ENCODE results near the gene FURIN.

- TF ChIP-seq ISL1 (CRISPR knock-in tag; IDR thresholded peaks at IDR 0.05) (no peak), ESRRG (CRISPR knock-in tag; IDR thresholded peaks at IDR 0.05) (no peak), ZNF70 (CRISPR knock-in tag; IDR thresholded peaks at IDR 0.05) (no peak), PPARA (CRISPR knock-in tag; IDR thresholded peaks at IDR 0.05; ENCODE audit: borderline replicate concordance) (no peak), TCF4 (CRISPR knock-in tag; IDR thresholded peaks at IDR 0.05; ENCODE audit: borderline replicate concordance) (no peak), TOX (CRISPR knock-in tag; IDR thresholded peaks at IDR 0.05; ENCODE audit: borderline replicate concordance) (no peak), ZFP3 (CRISPR knock-in tag; IDR thresholded peaks at IDR 0.05) (no peak), RARB (CRISPR knock-in tag; IDR thresholded peaks at IDR 0.05) (no peak), CSDC2 (CRISPR knock-in tag; IDR thresholded peaks at IDR 0.05) (no peak)
These were observed 36.4 kb downstream of the FURIN start for GRCh38 chr15:90904746-90905145.

All from SK-N-SH treated with all-trans-retinoic acid at 6 μM for 48 hours (cell line).